HCT116 (cell line): ENCODE results near the gene KASH5.

Experiments
- CTCF ChIP-seq, 3 experiments: fragments of 200-600 bp in 1 of 3; sonication (generic) in 1 of 3; IDR thresholded peaks in 2 of 3; conservative IDR thresholded peaks in 1 of 3; 2 replicates each; pipeline ENCODE4 v1.5.1; 2012 to 2017; ENCODE audit warnings: low read depth in 2 of 3, low read length in 2 of 3, antibody characterized with exemption in 1 of 3, borderline replicate concordance in 1 of 3, control low read depth in 1 of 3, mild to moderate bottlenecking in 1 of 3, mixed read lengths in 1 of 3, mixed run types in 1 of 3, moderate library complexity in 1 of 3; ENCODE audit not compliant: insufficient read depth in 1 of 3
- EZH2 ChIP-seq: fragments of 200-600 bp; sonication (generic); IDR thresholded peaks from 2 replicates; pipeline ENCODE4 v1.6.1; 2017; ENCODE audit warnings: antibody characterized with exemption, mixed run types
- POLR2A ChIP-seq: IDR thresholded peaks from 2 replicates; pipeline ENCODE4 v1.7.0; 2011; ENCODE audit warnings: borderline replicate concordance; ENCODE audit not compliant: insufficient read depth, insufficient read length; ENCODE audit errors: extremely low read depth
- POLR2AphosphoS5 ChIP-seq: IDR thresholded peaks from 2 replicates; pipeline ENCODE4 v1.6.1; 2011; ENCODE audit warnings: mild to moderate bottlenecking, low read depth, low read length, moderate library complexity

- no peak for TF ChIP-seq CTCF (IDR thresholded peaks at IDR 0.05 in 2 of 3, conservative IDR thresholded peaks at IDR 0.05 in 1 of 3; ENCODE audit: borderline replicate concordance in 1 of 3, insufficient read depth in 1 of 3, low read depth in 2 of 3, low read length in 2 of 3)
- TF ChIP-seq POLR2AphosphoS5 = no peak; the same call in 1 of the 2 replicates
- TF ChIP-seq POLR2A = no peak
- TF ChIP-seq EZH2 = no peak
These were observed 59.7 kb downstream of the KASH5 start for GRCh38 chr19:49447485-49448431.
